Measurements from ENCODE around the gene NOXRED1. TPM values are rescaled to one million over a fixed set of nuclear protein-coding genes. Genes with fewer than 3 reads are reported as not detected.

The NOXRED1 gene
- total and polyA plus RNA-seq, 2 experiments from 2014 or later, result 0.24 TPM; not detected in 1

- Mint-ChIP-seq H3K9me3 (no peaks in the 10 kb centered on the region), H3K27ac (no peak overlapping the region), H3K36me3 (ENCODE audit: low read depth) (no peaks in the 10 kb centered on the region), H3K27me3 (ENCODE audit: insufficient read depth, low read depth, poor library complexity) (no peaks in the 10 kb centered on the region), H3K4me3 (no peak overlapping the region), H3K4me1 (peaks cover 4% of the 10 kb centered on the region; the same call in 2 of the 3 replicates)
- Histone ChIP-seq H3K27ac (ENCODE audit: low read depth) (no peak overlapping the region), H3K9me2 (ENCODE audit: insufficient read depth) (no peaks in the 10 kb centered on the region), H3K79me2 (replicated peaks; ENCODE audit: insufficient read depth) (no peaks in the 10 kb centered on the region), H4K20me1 (replicated peaks; ENCODE audit: insufficient read depth) (no peaks in the 10 kb centered on the region), H3F3A (replicated peaks; ENCODE audit: low read depth) (no peaks in the 10 kb centered on the region), H2AFZ (peak overlapping the region; percentile 85), H3K4me3 (no peak overlapping the region), H3K4me1 (ENCODE audit: insufficient read depth) (no peaks in the 10 kb centered on the region), H3K4me2 (no peak overlapping the region), H3K27me3 (ENCODE audit: insufficient read depth) (no peaks in the 10 kb centered on the region), H3K36me3 (ENCODE audit: insufficient read depth) (no peaks in the 10 kb centered on the region)
- ATAC-seq (no peak), DNase-seq (ENCODE audit: low spot score) (no peak)
- TF ChIP-seq ZNF462 (CRISPR knock-in tag; IDR thresholded peaks at IDR 0.05), result no peak
- no peak for TF ChIP-seq STAT1 (IDR thresholded peaks at IDR 0.05; ENCODE audit: unreplicated experiment)
- TF ChIP-seq NANOG (IDR thresholded peaks at IDR 0.05; ENCODE audit: borderline replicate concordance), result no peak
- TF ChIP-seq REST (IDR thresholded peaks at IDR 0.05; ENCODE audit: unreplicated experiment), result no peak
- no peak for TF ChIP-seq EZH2phosphoT487 (IDR thresholded peaks at IDR 0.05; ENCODE audit: unreplicated experiment)
- TF ChIP-seq JUNB (IDR thresholded peaks at IDR 0.05; ENCODE audit: unreplicated experiment), result no peak
- TF ChIP-seq CREB1 (CRISPR knock-in tag; IDR thresholded peaks at IDR 0.05; ENCODE audit: low read depth), result no peak
- no peak for TF ChIP-seq POLR2AphosphoS5 (IDR thresholded peaks at IDR 0.05; ENCODE audit: low read depth)
These were observed 16.2 kb downstream of the NOXRED1 start for GRCh38 chr14:77407158-77407557.
